ENCODE data around the gene LIPT2. TPM values are rescaled to one million over a fixed set of nuclear protein-coding genes. Genes with fewer than 3 reads are reported as not detected.

LIPT2 gene
- total and polyA plus RNA-seq, 8 donors: 1.8 to 6.3 (median 4.7) TPM

- DNase-seq: no peak
- ATAC-seq: no peak
- Histone ChIP-seq H3K4me3 (no peak overlapping the region), H3K27ac (no peak overlapping the region), H3K9me3 (no peaks in the 10 kb centered on the region), H3K36me3 (no peaks in the 10 kb centered on the region), H3K4me1 (no peaks in the 10 kb centered on the region), H3K27me3 (no peaks in the 10 kb centered on the region)
- no peak for TF ChIP-seq CTCF (IDR thresholded peaks at IDR 0.05)
- intact Hi-C loops (cut with DNase I): no loop called here
Observed at GRCh38 chr11:74524978-74525377, 31.5 kb upstream of the LIPT2 start.

- TF ChIP-seq CTCF (IDR thresholded peaks at IDR 0.05): no peak
- Histone ChIP-seq H3K27ac (no peak overlapping the region), H3K9me3 (no peaks in the 10 kb centered on the region), H3K4me3 (no peak overlapping the region), H3K36me3 (no peaks in the 10 kb centered on the region), H3K4me1 (no peaks in the 10 kb centered on the region), H3K27me3 (no peaks in the 10 kb centered on the region)
- intact Hi-C loops (cut with DNase I): no loop called here
- DNase-seq (no peak), ATAC-seq (no peak)
Observed at GRCh38 chr11:74524501-74524900, 31.0 kb upstream of the LIPT2 start.

- intact Hi-C loops (cut with DNase I): no loop called here
- Histone ChIP-seq H3K4me3 (no peak overlapping the region), H3K27me3 (no peaks in the 10 kb centered on the region), H3K36me3 (no peaks in the 10 kb centered on the region), H3K9me3 (no peaks in the 10 kb centered on the region), H3K27ac (no peak overlapping the region), H3K4me1 (no peaks in the 10 kb centered on the region)
- TF ChIP-seq CTCF (IDR thresholded peaks at IDR 0.05): no peak
- ATAC-seq (no peak), DNase-seq (no peak)
Observed at GRCh38 chr11:74522776-74523175, 29.3 kb upstream of the LIPT2 start.

- Histone ChIP-seq H3K9me3 (no peaks in the 10 kb centered on the region), H3K27ac (no peak overlapping the region), H3K27me3 (no peaks in the 10 kb centered on the region), H3K4me3 (no peak overlapping the region), H3K36me3 (no peaks in the 10 kb centered on the region), H3K4me1 (no peaks in the 10 kb centered on the region)
- intact Hi-C loops (cut with DNase I): no loop called here
- ATAC-seq (no peak), DNase-seq (no peak)
- TF ChIP-seq CTCF (IDR thresholded peaks at IDR 0.05): no peak
Observed at GRCh38 chr11:74521666-74522252, 28.2 kb upstream of the LIPT2 start.

GRCh38 chr11:74520927-74521665 is 27.6 kb upstream of the LIPT2 start:
- no peak for ATAC-seq
- no peaks in the 10 kb centered on the region for H3K4me1 ChIP-seq
- intact Hi-C loops (cut with DNase I): no loop called here
- no peak for DNase-seq
- no peaks in the 10 kb centered on the region for H3K27me3 ChIP-seq
- no peaks in the 10 kb centered on the region for H3K36me3 ChIP-seq
- no peaks in the 10 kb centered on the region for H3K9me3 ChIP-seq
- no peak for TF ChIP-seq CTCF (IDR thresholded peaks at IDR 0.05)
- H3K4me3 ChIP-seq: no peak overlapping the region
- no peak overlapping the region for H3K27ac ChIP-seq
